ENCODE data around the gene C2orf72. TPM values are rescaled to one million over a fixed set of nuclear protein-coding genes. Genes with fewer than 3 reads are reported as not detected.

C2orf72 gene
- total RNA-seq, 4 donors from 2014 or later = 0.50 TPM; not detected in 3

- H3K9me3 ChIP-seq = no peaks in the 10 kb centered on the region
- H3K4me3 ChIP-seq (replicated peaks in 1 of 3) = no peak overlapping the region
- intact Hi-C loops (cut with DNase I) = no loop called here
- TF ChIP-seq POLR2A (IDR thresholded peaks at IDR 0.05) (no peak), CTCF (IDR thresholded peaks at IDR 0.05) (no peak)
- no peaks in the 10 kb centered on the region for H3K36me3 ChIP-seq
- 71 to 74% methylated on average over 10 of the region's 10 CpGs for WGBS, 2 donors
- no peak overlapping the region for H3K27ac ChIP-seq
- H3K4me1 ChIP-seq = no peaks in the 10 kb centered on the region
- H3K27me3 ChIP-seq = no peaks in the 10 kb centered on the region
- DNase-seq = no peak
These were observed 29.8 kb upstream of the C2orf72 start for GRCh38 chr2:231007286-231008098.

GRCh38 chr2:231008131-231008530, 29.2 kb upstream of the C2orf72 start:
- Histone ChIP-seq H3K4me3 (replicated peaks in 1 of 3) (no peak overlapping the region), H3K27me3 (no peaks in the 10 kb centered on the region), H3K27ac (no peak overlapping the region), H3K4me1 (no peaks in the 10 kb centered on the region), H3K36me3 (no peaks in the 10 kb centered on the region), H3K9me3 (no peaks in the 10 kb centered on the region)
- intact Hi-C loops (cut with DNase I) = no loop called here
- TF ChIP-seq POLR2A (IDR thresholded peaks at IDR 0.05) = no peak
- no peak for TF ChIP-seq CTCF (IDR thresholded peaks at IDR 0.05)
- no peak for DNase-seq
- WGBS, 2 donors = 88 to 98% methylated on average over 6 of the region's 6 CpGs

- no peaks in the 10 kb centered on the region for H3K9me3 ChIP-seq
- WGBS, 2 donors = 48 to 53% methylated on average over 8 to 14 of the region's 14 CpGs
- H3K27ac ChIP-seq = no peak overlapping the region
- H3K4me3 ChIP-seq (replicated peaks in 1 of 3) = no peak overlapping the region
- DNase-seq = no peak
- intact Hi-C loops (cut with DNase I) = no loop called here
- no peaks in the 10 kb centered on the region for H3K4me1 ChIP-seq
- no peaks in the 10 kb centered on the region for H3K36me3 ChIP-seq
- no peak for TF ChIP-seq POLR2A (IDR thresholded peaks at IDR 0.05)
- no peak for TF ChIP-seq CTCF (IDR thresholded peaks at IDR 0.05)
- no peaks in the 10 kb centered on the region for H3K27me3 ChIP-seq
These were observed 27.9 kb upstream of the C2orf72 start for GRCh38 chr2:231009236-231009919.

GRCh38 chr2:231010201-231010730, 27.1 kb upstream of the C2orf72 start:
- Histone ChIP-seq H3K4me1 (no peaks in the 10 kb centered on the region), H3K27me3 (no peaks in the 10 kb centered on the region), H3K36me3 (no peaks in the 10 kb centered on the region), H3K4me3 (replicated peaks in 1 of 3) (no peak overlapping the region), H3K27ac (no peak overlapping the region), H3K9me3 (no peaks in the 10 kb centered on the region)
- DNase-seq = no peak
- 49 to 63% methylated on average over 2 of the region's 2 CpGs for WGBS, 2 donors
- intact Hi-C loops (cut with DNase I) = no loop called here
- TF ChIP-seq POLR2A (IDR thresholded peaks at IDR 0.05) (no peak), CTCF (IDR thresholded peaks at IDR 0.05) (no peak)

- H3K4me3 ChIP-seq (replicated peaks in 1 of 3) = no peak overlapping the region
- H3K27me3 ChIP-seq = no peaks in the 10 kb centered on the region
- WGBS, 2 donors = 0 to 58% methylated on average over 1 to 2 of the region's 2 CpGs
- intact Hi-C loops (cut with DNase I) = no loop called here
- H3K27ac ChIP-seq = no peak overlapping the region
- no peaks in the 10 kb centered on the region for H3K9me3 ChIP-seq
- DNase-seq = no peak
- no peaks in the 10 kb centered on the region for H3K36me3 ChIP-seq
- H3K4me1 ChIP-seq = no peaks in the 10 kb centered on the region
- TF ChIP-seq CTCF (IDR thresholded peaks at IDR 0.05) = no peak
- TF ChIP-seq POLR2A (IDR thresholded peaks at IDR 0.05) = no peak
These were observed 25.8 kb upstream of the C2orf72 start for GRCh38 chr2:231011526-231011925.
